ENCODE data around the gene DNALI1. TPM values are rescaled to one million over a fixed set of nuclear protein-coding genes. Genes with fewer than 3 reads are reported as not detected.
A peak's percentile ranks its signal among the peaks of the same experiment; 100 is the strongest.
"Not testable (repeated sequence)": the region's sequence is repeated elsewhere in the genome, so short reads cannot be mapped to it uniquely, and the experiment has no call there.

The DNALI1 gene
- total RNA-seq, 1 donor from 2014 or later, result 8.7 TPM

DNA sequence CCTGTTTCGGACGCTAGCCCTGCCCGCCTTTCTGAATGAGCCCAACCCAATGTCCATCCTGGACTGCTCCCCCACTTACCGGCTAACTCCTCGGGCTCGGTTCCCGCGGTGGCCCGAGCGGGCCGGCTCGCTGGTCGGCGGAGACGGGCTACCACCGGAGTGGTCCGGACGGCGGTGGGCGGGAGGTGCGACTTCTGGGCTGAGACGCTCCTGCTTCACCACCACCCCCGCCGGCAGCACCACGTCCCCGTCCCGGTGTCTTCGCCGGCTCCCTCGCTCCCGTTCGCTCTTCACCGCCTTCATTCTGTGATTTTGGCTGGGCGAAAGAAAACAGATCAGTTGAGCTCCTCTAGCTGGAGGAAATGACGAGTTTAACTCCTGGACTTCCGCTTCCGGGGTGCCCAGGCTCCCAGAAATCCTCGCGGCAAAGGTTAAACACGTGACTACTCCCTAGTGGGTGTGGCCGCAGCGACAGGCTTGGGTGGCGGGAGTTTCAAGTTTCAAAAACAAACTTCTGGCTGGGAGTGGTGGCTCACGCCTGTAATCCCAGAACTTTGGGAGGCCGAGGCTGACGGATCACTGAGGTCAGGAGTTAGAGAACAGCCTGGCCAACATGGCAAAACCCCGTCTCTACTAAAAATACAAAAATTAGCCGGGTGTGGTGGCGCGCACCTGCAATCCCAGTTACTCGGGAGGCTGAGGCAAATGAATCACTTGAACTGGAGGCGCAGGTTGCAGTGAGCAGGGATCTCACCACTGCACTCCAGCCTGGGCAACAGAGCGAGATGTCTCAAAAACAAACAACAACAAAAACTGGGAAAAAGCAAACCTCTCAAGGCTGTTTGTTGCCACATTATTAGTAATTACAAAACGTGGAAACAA lies 2.6 kb upstream of the DNALI1 start, which contains the start of gene SNIP1:
Gene SNIP1 (minus strand): TSS at position 367 of the 882 bp plus-strand sequence. CDS start 64 bp downstream, at position 303.
- Histone ChIP-seq H3K4me3 (ENCODE audit: low read depth, low read length) (peak within 1 kb of the TSS; percentile 100), H3K36me3 (ENCODE audit: control insufficient read depth, insufficient read depth, low read length) (no peaks in the 10 kb centered on the region), H3K27me3 (ENCODE audit: control insufficient read depth, insufficient read depth, low read length) (no peaks in the 10 kb centered on the region)
- DNase-seq (ENCODE audit: low read depth), result peak; percentile 80
- TF ChIP-seq, protein P1, sequence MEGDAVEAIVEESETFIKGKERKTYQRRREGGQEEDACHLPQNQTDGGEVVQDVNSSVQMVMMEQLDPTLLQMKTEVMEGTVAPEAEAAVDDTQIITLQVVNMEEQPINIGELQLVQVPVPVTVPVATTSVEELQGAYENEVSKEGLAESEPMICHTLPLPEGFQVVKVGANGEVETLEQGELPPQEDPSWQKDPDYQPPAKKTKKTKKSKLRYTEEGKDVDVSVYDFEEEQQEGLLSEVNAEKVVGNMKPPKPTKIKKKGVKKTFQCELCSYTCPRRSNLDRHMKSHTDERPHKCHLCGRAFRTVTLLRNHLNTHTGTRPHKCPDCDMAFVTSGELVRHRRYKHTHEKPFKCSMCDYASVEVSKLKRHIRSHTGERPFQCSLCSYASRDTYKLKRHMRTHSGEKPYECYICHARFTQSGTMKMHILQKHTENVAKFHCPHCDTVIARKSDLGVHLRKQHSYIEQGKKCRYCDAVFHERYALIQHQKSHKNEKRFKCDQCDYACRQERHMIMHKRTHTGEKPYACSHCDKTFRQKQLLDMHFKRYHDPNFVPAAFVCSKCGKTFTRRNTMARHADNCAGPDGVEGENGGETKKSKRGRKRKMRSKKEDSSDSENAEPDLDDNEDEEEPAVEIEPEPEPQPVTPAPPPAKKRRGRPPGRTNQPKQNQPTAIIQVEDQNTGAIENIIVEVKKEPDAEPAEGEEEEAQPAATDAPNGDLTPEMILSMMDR (IDR thresholded peaks at IDR 0.05; ENCODE audit: insufficient read depth, low read length, poor library complexity, severe bottlenecking), result no peak

DNA sequence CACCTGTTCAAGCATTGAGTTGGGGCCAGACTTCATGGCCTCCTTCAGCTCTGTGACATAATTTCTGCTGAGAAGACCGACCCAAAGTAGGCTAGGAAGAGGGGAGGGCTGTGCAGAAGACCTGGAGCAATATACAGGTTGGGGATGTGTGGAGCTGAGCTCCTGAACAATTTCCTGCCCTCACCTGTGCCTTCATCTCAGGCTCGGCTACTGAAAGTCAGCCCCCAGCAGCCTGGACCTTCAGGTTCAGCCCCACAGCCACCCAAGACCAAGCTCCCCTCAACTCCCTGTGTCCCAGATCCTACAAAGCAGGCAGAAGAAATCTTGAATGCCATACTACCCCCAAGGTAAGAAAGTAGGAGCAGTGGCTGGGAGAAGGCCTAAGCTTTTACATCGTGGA lies 662 bp downstream of the DNALI1 start:
- H3K27me3 ChIP-seq (ENCODE audit: control insufficient read depth, insufficient read depth, low read length), result no peaks in the 10 kb centered on the region
- TF ChIP-seq, protein P1 (IDR thresholded peaks at IDR 0.05; ENCODE audit: insufficient read depth, low read length, poor library complexity, severe bottlenecking), result no peak
- H3K4me3 ChIP-seq (ENCODE audit: low read depth, low read length), result peak overlapping the region; percentile 53
- DNase-seq (ENCODE audit: low read depth), result no peak
- H3K36me3 ChIP-seq (ENCODE audit: control insufficient read depth, insufficient read depth, low read length), result peaks cover 1% of the 10 kb centered on the region

DNA sequence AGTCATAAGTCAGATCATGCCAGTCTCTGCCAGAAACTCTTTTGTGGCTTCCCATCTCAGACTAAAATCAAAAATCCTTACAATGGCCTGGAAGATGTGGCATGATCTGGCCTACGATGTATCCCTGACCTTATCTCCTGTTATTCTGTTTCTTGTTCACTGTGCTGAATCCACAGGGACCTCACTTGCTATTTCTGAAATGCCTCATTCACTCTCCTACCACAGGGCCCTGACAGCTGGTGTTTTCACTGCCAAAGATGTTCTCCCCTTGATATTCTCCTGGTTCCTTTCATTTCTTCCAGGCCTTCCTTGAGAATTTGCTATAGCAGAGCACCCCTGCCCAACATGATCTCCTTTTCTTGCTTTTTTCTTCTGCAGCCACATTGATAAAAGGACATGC lies 1.7 kb downstream of the DNALI1 start:
- H3K36me3 ChIP-seq (ENCODE audit: control insufficient read depth, insufficient read depth, low read length), result peaks cover 1% of the 10 kb centered on the region
- H3K27me3 ChIP-seq (ENCODE audit: control insufficient read depth, insufficient read depth, low read length), result no peaks in the 10 kb centered on the region
- TF ChIP-seq, protein P1 (IDR thresholded peaks at IDR 0.05; ENCODE audit: insufficient read depth, low read length, poor library complexity, severe bottlenecking), result no peak
- no peak for DNase-seq (ENCODE audit: low read depth)
- H3K4me3 ChIP-seq (ENCODE audit: low read depth, low read length), result no peak overlapping the region

DNA sequence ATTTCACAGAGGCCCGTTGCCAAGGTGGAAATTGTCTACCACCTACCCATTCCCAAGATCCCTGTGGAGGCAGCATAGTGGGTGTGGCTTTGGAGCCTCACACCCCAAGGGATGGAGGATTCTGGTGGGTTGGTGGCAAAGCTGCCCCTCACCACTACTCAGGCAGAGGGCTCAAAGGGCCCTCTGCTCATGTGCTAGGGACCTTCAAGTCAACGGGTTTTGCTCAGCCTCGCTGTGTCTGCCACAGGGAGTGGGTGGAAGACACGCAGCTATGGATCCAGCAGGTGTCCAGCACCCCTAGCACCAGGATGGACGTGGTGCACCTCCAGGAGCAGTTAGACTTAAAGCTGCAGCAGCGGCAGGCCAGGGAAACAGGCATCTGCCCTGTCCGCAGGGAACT lies 2.3 kb downstream of the DNALI1 start:
- no peak overlapping the region for H3K4me3 ChIP-seq (ENCODE audit: low read depth, low read length)
- H3K27me3 ChIP-seq (ENCODE audit: control insufficient read depth, insufficient read depth, low read length), result no peaks in the 10 kb centered on the region
- peaks cover 1% of the 10 kb centered on the region for H3K36me3 ChIP-seq (ENCODE audit: control insufficient read depth, insufficient read depth, low read length)
- DNase-seq (ENCODE audit: low read depth), result no peak
- TF ChIP-seq, protein P1 (IDR thresholded peaks at IDR 0.05; ENCODE audit: insufficient read depth, low read length, poor library complexity, severe bottlenecking), result no peak

DNA sequence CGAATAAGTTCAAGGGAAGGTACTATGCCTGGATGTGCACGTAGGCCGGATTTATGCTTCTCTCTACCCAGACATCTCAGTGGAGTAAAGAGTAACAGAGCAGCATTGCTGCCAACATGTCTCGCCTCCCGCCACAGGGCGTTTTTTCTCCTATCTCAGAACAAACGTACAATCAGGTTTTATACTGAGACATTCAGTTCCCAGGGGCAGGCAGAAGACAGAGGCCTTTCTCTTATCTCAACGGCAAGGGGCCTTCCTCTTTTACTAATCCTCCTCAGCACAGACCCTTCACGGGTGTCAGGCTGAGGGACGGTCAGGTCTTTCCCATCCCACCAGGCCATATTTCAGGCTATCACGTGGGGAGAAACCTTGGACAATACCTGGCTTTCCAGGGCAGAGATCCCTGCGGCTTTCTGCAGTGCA lies 3.2 kb downstream of the DNALI1 start:
- H3K4me3 ChIP-seq (ENCODE audit: low read depth, low read length); DNase-seq (ENCODE audit: low read depth); H3K36me3 ChIP-seq (ENCODE audit: control insufficient read depth, insufficient read depth, low read length); H3K27me3 ChIP-seq (ENCODE audit: control insufficient read depth, insufficient read depth, low read length): not testable (repeated sequence)

DNA sequence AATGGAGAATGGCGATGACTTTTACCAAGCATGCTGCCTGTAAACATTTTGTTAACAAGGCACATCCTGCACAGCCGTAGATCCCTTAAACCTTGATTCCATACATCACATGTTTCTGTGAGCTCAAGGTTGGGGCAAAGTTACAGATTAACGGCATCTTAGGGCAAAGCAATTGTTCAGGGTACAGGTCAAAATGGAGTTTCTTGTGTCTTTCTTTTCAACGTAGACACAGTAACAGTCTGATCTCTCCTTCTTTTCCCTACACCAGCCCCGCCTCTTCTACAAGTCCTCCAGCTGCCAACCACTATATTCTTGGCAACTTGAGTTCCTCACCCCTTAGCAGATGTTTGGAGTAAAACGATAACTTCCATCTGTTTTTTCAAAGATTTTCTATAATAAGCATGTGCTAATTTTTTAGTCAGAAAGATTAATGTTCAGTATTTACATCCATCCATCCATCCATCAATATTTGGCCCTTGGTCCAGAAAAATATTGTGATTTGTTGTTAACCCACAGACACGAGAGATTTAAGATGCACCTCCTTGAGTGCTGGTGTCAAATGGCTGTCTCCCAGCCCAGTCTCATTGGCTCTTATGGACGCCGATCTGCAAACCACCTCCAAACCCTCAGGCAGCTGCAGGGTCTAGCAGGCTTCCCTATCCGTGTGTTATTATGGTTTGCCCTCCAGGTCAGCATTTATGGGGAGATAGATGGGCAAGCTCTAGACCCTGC lies 3.8 kb downstream of the DNALI1 start:
- H3K27me3 ChIP-seq (ENCODE audit: control insufficient read depth, insufficient read depth, low read length), result no peaks in the 10 kb centered on the region
- TF ChIP-seq, protein P1 (IDR thresholded peaks at IDR 0.05; ENCODE audit: insufficient read depth, low read length, poor library complexity, severe bottlenecking), result no peak
- H3K36me3 ChIP-seq (ENCODE audit: control insufficient read depth, insufficient read depth, low read length), result peaks cover 1% of the 10 kb centered on the region
- H3K4me3 ChIP-seq (ENCODE audit: low read depth, low read length), result no peak overlapping the region
- no peak for DNase-seq (ENCODE audit: low read depth)

Data from kidney epithelial cell (primary cell).